Activated naive CD4-positive, alpha-beta T cell (primary cell): Measurements from ENCODE around the gene KRT79.

Experiments used
- DNase-seq, 4 experiments: peaks; one replicate each; lab custom pipeline; 2025; lab: John Stamatoyannopoulos, UW

KRT79 gene

DNA sequence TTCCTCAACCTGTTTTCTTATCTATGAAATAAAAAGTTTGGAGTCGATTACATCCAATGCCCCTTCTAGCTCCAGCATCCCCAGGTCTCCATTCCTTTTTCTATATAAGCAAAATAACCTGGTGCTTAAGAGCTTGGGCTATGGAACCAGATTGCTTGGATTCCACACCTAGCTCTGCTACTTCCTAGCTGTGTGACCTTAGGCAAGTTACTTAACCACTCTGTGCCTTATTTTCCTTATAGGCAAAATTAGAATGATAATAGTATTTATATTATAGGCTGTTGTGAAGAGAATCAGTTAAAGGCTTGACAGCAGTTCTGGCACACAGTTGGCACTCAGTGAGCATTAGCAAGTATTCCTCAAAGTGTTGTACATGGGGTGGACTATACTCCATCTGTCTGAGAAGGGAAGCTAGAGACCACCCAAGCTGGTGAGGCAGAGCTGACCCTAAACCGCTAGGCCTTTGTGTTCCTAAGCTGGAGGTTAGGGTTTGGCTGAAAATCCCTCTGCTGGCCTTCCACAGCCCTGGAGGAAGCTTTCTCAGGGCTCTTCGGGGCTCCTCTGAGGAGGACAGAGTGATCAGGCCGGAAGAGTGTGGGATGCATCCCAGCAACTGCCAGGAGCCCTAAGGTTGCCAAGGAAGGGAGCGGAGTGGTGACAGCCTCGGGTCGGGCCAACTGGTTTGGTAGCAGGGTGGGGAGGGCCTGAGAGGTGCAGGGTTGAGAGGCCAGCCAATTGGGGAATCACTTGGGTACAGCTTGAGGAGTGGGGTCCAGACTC is 14.2 kb downstream of the KRT79 start:
- no peak for DNase-seq

DNA sequence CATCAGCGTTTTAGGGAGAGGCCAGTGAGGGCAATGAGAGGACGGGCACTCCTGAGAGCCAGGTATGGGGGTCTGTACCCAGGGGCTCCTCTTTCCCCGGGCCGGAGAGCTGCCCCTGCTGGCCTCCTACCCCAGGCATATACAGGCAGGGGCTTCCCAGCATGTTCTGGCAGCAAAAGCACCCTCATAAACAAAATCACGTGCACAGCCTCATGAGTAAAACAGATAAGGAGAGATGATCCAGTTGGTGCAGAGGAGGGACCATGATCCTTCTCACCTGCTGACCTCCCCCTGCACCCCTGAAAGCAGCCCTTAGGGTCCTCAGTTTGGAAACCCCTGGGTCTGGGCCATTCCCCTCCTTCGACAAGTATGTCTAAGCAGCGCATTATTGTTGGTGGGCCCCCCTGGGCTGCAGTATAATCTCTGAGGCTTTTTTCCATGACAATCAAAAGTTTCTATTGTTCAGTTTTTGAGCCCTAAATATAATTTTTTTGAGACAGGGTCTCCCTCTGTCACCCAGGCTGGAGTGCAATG is 15.2 kb downstream of the KRT79 start:
- DNase-seq, result no peak

DNA sequence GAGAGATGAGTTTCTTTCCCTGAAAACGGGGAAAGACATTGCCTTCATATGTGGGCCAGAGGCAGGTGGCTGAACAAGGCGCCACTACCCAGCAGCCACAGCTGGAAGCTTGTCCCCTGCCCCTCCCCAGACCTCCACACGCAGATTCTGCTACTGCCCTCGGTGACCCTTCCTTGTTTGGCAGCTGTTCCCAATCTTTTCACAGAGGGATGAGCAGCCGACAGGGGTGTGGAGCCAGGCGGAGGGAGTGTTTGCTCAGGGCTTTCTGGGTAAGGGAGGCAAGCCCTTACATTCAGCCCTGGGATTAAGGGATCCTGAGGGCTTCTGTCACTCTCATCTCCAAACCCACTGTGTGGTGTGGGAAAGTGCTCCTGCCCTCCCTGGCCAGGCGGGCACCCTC is 15.7 kb downstream of the KRT79 start:
- no peak for DNase-seq

DNA sequence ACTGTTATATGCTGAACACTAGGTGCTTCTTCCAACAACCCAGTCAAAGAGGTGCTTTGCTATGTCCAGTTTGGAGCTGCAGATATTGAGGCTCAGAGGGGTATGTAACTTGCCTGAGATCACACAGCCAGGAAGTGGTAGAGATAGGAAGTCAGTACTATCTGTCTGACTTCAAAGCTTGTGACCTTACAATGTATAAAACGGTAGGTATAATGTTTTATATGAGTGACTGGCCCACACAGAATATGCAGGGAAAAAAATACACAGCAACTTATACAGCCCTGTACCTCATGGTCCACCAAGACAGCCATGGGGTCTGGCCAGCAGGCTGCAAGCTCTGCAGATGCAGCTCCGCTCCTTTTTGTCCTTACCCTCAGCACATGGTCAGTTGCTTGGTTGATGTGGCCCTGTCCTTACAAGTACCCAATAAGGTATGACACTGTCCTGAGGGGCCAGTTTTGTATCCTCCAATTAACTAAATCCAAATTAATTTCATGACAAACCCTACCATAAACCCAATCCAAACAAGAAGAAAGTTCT is 16.3 kb downstream of the KRT79 start:
- no peak for DNase-seq

DNA sequence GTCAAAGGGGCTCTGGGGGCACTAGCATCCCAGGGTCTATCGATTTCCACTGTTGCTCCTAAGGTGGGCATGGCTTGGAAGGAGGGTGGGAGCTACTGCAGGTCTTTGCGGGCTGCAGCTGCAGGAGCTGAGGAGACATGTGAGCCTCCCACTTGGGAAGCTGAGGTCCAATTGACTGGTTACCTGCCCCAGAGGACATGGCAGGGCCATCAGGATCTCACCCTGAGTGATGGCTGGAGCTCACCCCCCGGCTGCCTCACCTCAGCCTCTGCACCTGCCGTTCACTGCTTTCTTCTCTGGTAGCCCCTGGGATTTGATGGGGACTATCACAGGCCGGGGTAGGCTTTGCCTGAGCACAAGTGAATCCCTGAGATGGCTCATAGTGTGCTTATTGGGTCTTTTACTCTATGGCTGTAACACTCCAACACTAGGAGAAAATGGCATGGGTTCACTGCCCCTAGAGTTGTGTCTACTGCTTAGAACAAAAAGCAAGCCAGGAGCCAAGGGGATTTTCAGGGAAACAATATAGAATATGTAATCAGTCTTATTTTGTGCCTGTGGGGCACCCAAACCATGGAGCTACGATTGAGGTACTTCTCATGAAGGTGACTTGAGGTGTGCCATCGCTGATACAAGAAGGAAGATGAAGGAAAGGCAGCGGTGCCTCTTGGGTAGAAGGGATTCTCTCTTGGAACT is 17.0 kb downstream of the KRT79 start:
- DNase-seq, result no peak

DNA sequence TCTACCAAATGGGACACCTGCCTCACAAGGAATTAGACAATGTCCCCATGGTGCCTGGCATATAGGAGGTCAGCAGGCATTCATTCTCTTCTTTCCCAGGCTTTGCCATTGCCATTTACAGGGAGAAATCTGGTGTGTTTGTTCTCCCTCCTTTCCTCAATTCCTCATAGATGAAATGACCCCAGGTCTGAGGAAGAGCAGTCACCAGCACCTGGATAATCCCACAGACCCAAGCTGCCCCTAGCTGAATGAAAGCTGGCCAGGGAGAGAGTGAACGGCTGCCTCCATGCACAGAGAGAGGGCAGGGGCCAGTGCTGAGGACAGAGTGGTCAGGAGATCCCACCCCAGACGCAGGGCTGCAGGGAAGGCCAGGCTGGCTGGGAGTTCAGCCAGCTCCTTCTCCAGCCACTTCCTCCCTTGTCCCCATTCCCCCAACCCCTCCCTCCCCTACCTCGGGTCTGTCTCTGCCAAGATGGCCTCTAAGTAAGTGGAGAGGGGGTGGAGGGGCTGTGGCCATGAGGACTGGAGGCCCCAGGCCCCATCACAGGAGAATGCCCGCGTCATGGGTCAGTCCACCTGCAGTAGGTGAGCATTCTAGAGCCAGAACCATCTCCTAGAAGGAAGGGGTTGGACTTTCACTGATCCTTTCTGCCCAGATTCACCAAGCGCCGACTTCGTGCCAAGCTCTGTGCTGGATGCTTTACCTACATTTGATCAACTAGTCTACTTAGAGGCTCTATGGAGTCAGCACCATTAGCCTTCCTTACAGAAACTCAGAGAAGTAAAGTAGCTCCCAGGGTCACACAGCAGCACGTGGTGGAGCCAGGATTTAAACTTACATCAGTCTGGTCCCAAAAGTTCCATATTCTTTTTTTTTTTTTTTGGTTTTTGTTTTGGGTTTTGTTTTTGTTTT is 18.2 kb downstream of the KRT79 start:
- no peak for DNase-seq

DNA sequence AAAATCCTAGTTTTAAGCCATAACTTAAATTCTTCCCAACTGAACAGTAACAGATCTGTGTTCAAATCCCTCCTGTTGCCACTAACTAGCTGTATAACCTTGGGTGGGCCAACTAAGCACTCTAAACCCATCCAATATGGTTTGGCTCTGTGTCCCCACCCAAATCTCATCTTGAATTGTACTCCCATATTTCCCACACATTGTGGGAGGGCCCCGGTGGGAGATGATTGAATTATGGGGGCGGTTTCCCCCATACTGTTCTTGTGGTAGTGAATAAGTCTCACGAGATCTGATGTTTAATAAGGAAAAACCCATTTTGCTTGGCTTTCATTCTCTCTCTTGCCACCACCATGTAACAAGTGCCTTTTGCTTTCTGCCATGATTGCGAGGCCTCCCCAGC is 18.9 kb downstream of the KRT79 start:
- DNase-seq, result no peak

DNA sequence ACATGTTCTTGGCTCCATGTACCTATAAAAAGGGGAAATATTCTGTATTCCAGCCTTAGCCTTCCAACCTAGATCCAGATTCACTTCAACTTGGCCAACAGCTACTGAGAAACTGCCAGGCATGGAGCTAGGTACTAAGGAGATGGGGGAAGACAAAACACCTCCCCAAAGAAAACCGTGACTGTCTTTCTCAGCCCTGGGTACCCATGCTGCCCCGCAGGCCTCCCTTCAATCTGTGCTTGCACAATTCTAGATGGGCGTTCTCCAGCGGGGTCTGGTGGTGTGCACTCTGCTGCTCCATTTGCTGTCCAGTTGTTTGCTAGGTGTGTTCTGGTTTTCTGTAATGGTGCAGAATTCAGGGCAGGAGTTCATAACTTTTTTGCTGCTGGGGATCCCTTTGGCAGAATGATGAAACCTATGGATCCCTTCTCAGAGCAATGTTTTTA is 19.4 kb downstream of the KRT79 start:
- DNase-seq, result no peak

DNA sequence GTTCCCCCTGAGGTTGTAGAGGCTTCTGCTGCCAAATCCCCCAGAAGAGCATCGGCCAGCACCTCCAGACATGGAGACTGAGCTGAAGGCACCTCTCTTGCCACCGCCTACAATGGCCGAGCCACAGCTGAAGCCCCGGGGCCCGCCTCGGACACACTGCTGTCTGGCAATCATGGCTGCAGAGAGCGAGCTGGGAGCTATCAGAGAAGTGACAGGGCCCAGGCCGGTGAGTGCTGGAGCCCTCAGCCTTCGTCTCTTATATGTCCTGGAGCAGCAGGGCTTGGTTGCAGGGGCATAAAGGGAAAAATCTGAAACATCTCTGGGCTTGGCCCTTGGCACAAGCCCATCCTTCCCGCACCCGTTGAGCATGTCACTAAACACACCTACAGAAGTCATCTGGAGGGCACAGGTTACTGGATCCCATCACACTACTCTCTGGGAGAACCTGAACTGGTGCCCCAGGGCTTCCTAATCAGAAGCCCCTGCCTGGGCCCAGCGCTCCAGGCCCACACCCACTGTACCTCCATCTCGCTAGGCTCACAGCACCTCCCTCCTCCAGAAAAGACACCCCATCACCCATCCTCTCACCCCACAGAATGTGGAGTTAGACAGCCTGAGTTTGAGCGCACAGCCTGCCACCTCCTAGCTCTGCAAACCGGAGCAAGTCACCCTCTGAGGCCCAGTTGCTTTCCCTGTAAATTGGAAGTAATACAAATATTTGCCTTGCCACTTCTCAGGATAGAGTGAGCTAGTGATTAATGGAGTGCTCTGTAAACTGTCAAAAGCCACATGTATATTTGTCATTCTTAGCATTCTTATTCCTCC is 20.0 kb downstream of the KRT79 start, which contains the start of gene KRT4:
KRT4 (minus strand) TSS at position 232 of the 825 bp plus-strand sequence; CDS start at position 174, 58 bp downstream.
- DNase-seq, result no peak

DNA sequence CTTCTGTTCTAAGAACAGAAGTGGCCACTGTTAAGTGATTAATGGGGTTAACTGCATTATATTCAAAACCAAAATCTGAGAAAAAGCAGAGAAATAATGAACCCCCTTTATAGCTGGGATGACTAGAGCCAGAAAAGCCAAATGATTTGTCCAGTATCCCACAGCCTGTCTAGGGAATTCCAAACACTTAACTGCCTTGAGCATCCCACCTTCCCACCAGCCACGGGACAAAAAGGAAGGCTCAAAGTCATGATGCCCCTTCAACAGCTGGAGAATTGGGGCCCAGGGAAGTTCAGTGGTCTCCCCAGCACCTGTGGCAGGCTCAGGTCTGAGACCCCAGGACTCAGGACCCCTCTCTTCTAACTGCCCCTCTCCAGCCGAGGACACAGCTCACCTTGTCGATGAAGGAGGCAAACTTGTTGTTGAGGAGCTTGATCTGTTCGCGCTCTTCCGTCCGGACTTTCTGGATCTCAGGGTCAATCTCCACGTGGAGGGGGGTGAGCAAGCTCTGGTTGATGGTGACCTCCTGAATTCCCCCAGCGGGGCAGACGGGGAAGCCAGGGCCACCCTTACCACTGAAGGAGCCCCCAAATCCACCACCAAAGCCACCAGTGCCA is 20.8 kb downstream of the KRT79 start:
- no peak for DNase-seq

DNA sequence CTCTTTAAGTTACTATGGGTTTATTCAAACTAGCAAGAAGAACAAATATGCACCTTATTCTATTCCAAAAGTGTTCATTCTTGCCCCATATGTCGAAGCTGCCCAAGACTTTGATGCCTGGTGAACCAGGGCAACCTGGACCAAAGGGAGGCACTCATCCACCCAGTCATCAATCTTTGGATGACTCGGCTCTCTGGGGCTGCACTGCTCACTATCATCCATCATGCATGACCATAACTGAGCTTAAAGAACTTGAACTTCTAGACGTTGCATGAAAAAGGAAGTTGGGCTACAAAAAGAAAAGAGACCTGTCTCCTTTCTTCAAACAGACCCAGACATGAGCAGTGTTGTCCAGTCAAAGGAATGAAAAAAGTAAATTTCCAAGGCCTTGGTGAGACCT is 21.4 kb downstream of the KRT79 start:
- no peak for DNase-seq

DNA sequence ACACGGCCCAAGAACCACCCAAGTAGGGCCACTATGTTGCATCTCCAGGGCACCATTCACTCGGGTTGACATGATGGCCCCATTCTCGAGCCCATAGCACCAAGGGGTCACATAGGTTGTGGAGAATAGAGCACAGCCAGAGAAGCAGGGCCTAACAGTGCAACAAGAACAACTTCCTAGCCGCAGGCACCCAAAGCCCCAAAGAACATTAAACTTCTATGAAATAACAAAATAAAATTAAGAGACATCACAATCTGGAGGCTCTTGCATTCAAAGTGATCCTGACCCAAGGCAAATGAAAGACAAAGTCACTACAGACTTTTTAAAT is 22.1 kb downstream of the KRT79 start:
- DNase-seq, result no peak

DNA sequence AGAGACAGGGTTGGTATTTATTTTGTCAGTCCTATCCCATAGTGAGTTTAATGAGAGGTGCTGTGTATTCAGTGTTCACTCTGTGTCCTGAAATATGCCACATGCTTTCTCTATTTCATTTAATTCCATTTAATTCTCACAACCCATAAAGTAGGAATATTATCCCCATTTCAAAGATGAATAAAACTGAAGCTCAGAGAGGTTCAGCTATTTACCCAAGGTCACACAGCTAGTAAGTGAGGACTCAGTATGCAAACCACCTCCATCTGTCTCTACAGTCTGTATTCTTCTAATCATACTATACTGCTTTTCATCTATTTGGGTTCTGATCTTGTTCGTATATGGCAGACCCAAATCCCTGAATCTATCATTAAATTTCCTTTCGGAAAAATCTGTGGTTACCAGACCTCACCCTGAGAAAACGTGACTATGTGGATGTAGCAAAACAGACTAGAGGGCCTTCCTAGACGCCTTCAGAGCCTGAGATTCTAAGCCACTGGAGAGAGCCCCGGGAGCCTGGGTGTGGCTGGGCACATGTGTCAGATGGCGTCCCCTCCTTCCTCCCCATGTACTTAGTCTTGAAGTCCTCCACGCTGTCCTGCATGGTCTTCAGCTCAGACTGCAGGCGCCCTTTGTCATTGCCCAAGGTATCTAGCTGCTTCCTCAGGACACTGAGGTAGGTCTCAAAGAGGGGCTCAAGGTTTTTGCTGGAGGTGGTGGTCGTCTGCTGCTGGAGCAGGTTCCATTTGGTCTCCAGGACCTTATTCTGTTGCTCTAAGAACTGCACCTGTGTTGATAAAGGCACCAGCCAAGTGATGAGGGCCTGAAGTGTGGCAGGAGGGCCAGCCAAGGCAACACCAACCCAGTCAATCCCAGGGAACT is 22.7 kb downstream of the KRT79 start:
- DNase-seq, result no peak

DNA sequence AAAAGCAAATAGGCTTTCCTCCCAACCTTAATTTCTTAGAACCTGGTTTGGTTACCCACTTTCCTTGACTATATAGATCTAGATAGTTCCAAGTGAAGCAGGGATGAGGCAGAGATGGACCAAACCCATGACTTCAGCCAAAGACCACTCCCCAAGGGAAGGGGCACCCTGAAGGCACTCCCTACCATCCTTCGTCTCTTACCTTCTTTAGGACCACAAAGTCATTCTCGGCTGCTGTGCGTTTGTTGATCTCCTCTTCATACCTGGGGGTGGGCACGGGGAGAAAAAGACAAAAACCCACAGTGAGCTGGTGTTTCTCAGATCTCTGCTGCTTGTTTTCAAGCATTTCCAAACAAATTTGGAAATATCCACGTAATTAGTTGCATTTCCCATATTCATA is 23.6 kb downstream of the KRT79 start:
- no peak for DNase-seq

DNA sequence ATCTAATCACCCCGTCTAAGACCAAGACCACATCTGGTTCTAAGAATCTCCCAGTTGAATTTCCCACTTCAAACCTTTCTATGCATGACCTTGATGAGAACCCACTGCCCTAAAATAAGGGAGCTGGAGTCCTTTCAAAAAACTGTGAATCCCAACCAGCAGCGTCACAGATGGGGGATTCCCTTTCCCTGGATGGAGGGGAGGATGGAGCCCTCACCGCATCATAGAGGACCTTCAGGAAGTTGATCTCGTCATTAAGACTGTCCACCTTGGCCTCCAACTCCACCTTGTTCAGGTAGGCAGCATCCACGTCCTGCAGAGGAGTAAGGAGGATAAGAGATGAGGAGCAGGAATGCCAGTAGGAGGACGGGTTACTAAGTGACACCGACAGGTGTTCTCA is 24.9 kb downstream of the KRT79 start:
- DNase-seq, result no peak

DNA sequence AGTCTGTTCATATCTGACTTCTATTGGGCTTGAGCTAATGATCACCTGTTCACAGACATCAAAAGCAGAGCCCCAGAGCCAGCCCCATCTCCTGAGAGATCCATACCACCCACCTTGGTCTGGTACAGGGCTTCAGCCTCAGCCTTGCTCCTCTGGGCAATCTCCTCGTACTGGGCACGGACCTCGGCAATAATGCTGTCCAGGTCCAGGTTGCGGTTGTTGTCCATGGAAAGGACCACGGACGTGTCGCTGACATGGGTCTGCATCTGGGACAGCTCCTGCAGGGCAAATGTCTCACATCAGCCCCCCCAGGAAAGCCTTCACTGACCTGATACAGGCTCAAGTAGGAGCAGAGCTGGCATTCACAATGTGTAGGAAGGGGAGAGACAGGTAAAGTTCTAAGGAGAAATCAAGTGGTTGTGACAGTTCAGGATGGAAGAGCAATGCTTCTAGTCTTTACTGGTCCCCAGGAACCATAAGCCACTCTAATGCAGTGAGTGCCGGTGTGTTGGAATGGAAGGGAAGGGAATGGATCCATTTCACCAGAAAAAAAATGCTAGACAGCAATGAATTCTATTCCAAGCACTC is 25.4 kb downstream of the KRT79 start:
- DNase-seq, result no peak

DNA sequence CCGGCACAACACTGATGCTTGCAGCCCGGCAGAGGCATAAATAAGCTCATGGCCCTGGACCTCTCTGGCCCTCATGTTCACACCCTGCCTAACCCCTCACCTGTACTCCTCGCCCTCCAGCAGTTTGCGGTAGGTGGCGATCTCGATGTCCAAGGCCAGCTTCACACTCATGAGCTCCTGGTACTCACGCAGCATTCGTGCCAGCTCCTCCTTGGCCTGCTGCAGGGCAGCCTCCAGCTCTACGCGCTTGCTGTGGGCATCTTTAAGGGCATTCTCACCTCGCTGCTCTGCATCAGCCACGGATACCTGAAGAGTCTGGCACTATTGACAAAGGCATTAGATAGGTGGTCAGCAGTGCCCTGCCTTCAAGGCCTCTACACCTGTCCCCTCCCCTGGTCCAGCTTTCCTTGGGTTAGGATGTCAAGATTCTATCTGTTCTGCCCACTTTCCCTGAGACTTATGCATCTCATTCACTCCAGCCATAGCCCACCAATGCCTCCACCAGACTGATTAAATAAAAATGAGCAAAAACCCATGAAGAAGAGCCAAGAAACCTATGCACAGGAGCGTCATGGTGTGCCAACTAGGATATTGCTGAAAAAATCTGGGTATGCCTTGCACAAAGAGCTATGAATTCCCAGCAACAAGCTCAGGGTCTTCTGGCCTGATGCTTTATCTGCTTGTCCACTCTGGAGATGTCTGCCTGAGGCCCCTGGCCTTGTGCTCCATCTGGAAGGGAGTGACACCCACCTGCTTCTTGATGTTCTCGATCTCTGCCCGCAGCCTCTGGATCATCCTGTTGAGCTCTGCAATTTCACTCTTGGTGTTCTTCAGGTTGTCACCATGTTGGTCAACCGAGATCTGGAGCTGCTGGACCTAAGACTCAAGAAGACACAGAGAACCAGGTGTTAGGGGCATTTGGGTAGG is 26.3 kb downstream of the KRT79 start:
- DNase-seq, result no peak
